Lower leg skin (tissue), 3 donors: ENCODE measurements around the gene POLE2.

Experiments
- POLR2A ChIP-seq, 2 donors: fragments of 450-650 bp; IDR thresholded peaks; one replicate each; pipeline ENCODE4 v1.6.1; 2016 to 2017; ENCODE audit warnings: antibody characterized with exemption in 2 of 2, mild to moderate bottlenecking in 1 of 2, moderate library complexity in 1 of 2
- TF ChIP-seq, protein P1 (sequence below), 3 donors: fragments of 450-650 bp; IDR thresholded peaks; one replicate each; pipeline ENCODE4 v1.5.1; 2016; ENCODE audit warnings: antibody characterized with exemption in 3 of 3, mild to moderate bottlenecking in 3 of 3, moderate library complexity in 2 of 3

DNA sequence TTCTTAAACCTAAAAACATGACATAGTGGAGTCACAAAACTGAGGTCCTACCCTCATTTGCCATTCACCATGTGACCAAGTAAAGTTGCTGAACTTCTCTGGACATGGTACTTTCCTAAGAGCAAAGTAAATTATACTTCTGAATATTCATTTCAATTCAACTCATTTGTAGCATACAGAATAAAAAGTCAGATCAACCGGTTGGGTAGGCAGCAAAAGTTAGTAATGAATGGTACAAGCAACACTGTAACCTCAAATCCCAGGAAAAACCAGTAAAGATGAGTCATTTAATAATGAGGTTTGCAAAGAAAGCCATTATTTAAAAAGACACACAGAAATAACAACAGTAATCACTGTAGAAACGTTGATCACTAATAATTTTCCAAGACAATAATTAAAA is 8.7 kb downstream of the POLE2 start:
- TF ChIP-seq, protein P1, sequence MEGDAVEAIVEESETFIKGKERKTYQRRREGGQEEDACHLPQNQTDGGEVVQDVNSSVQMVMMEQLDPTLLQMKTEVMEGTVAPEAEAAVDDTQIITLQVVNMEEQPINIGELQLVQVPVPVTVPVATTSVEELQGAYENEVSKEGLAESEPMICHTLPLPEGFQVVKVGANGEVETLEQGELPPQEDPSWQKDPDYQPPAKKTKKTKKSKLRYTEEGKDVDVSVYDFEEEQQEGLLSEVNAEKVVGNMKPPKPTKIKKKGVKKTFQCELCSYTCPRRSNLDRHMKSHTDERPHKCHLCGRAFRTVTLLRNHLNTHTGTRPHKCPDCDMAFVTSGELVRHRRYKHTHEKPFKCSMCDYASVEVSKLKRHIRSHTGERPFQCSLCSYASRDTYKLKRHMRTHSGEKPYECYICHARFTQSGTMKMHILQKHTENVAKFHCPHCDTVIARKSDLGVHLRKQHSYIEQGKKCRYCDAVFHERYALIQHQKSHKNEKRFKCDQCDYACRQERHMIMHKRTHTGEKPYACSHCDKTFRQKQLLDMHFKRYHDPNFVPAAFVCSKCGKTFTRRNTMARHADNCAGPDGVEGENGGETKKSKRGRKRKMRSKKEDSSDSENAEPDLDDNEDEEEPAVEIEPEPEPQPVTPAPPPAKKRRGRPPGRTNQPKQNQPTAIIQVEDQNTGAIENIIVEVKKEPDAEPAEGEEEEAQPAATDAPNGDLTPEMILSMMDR (IDR thresholded peaks at IDR 0.05) = no peak
- no peak for TF ChIP-seq POLR2A (IDR thresholded peaks at IDR 0.05)
